Osteoblast (primary cell): ENCODE data around the gene SLC7A14. TPM values are rescaled to one million over a fixed set of nuclear protein-coding genes. Genes with fewer than 3 reads are reported as not detected.

Experiments
- DNase-seq: peaks from one replicate; pipeline ENCODE4 v3.0.0; 2011; ENCODE audit warnings: low spot score, mixed read lengths; ENCODE audit not compliant: insufficient read length; ENCODE audit errors: missing footprints
- H2AFZ ChIP-seq: 2 replicates; pipeline ENCODE4 v1.6.0; 2011; ENCODE audit warnings: mild to moderate bottlenecking, low read length
- H3K27ac ChIP-seq: 2 replicates; pipeline ENCODE4 v1.5.1; 2011; ENCODE audit warnings: mild to moderate bottlenecking, low read depth, low read length, moderate library complexity
- H3K27me3 ChIP-seq: 2 replicates; pipeline ENCODE4 v1.6.0; 2012; ENCODE audit warnings: mild to moderate bottlenecking, control low read depth, inconsistent platforms, low read length, moderate library complexity; ENCODE audit not compliant: insufficient read depth
- H3K36me3 ChIP-seq: 2 replicates; pipeline ENCODE4 v1.5.1; 2011; ENCODE audit warnings: mild to moderate bottlenecking, low read length, control low read depth, moderate library complexity; ENCODE audit not compliant: insufficient read depth
- H3K4me1 ChIP-seq: 2 replicates; pipeline ENCODE4 v1.5.1; 2011; ENCODE audit warnings: mild to moderate bottlenecking, low read length, control low read depth, moderate library complexity; ENCODE audit not compliant: insufficient read depth
- H3K4me2 ChIP-seq: 2 replicates; pipeline ENCODE4 v1.6.0; 2011; ENCODE audit warnings: mild to moderate bottlenecking, low read length; ENCODE audit not compliant: insufficient read depth
- H3K4me3 ChIP-seq: fragments of 200-600 bp; sonication (generic); 3 replicates; pipeline ENCODE4 v1.5.1; 2012; ENCODE audit warnings: mild to moderate bottlenecking, low read length, inconsistent platforms; ENCODE audit not compliant: insufficient read depth
- H3K79me2 ChIP-seq: 2 replicates; pipeline ENCODE4 v1.6.0; 2012; ENCODE audit warnings: mild to moderate bottlenecking, low read length, control low read depth, inconsistent platforms; ENCODE audit not compliant: insufficient read depth
- H3K9me3 ChIP-seq: 2 replicates; pipeline ENCODE4 v1.5.1; 2011; ENCODE audit warnings: low read depth, low read length, control low read depth
- H4K20me1 ChIP-seq: 2 replicates; pipeline ENCODE4 v1.6.0; 2012; ENCODE audit warnings: mild to moderate bottlenecking, low read length, control low read depth; ENCODE audit not compliant: insufficient read depth
- CTCF ChIP-seq: IDR thresholded peaks from 2 replicates; pipeline ENCODE4 v1.5.1; 2011; ENCODE audit warnings: mild to moderate bottlenecking, low read depth, low read length, moderate library complexity; ENCODE audit errors: extremely low read depth
- total RNA-seq: library from RNA; depleted of rRNA; stranded (reverse); fragments of >200 nt; gene quantifications from 2 replicates; pipeline ENCODE4 v1.2.3, GENCODE V29; 2012

SLC7A14 gene
- total RNA-seq, 1 donor: 0.36 TPM

DNA sequence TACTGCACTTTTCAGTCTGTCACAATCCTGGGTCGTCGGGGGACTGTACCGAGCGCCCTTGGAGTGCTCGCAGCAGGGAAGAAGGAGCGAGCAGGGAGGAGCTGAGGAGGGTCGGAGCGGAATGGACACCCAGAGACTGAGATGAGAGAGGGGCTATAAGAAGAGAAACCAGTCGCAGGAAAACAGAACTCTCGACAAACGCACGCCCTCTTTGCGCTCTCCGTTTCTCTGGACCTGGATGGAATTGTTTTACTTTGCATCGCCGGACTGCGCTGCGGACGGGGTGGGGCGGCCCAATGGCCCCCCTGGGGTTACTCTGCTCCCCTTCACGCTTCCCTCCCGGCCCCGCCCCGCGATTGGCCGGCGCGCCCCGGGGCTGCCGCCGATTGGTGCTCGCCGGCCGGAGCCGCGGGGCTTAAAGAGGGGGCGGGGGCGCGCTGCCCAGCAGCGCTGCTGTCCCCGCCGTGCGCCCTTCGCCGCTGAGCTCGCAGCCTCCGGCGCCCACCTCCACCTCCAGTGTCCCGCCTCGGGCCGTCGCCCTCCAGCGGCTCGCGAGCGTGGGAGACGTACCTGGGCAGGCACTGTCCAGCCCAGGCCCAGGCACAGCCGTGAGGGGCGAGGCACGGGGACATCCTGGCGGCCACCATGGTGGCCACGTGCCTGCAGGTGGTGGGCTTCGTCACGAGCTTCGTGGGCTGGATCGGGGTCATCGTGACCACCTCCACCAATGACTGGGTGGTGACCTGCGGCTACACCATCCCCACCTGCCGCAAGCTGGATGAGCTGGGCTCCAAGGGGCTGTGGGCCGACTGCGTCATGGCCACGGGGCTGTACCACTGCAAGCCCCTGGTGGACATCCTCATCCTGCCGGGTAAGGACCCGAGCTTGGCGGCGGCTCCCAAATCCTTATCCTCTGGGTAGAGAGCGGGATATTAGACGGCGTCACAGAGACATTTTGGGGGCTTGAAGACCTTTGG lies 167.2 kb downstream of the SLC7A14 start, which contains the start of gene CLDN11:
TSS of gene CLDN11 (plus strand) at position 447 of the 977 bp plus-strand sequence. CDS start at position 646, 199 bp downstream.
- DNase-seq: peak; percentile 95
- peaks cover 6% of the 10 kb centered on the region for H3K36me3 ChIP-seq
- H3K4me2 ChIP-seq: peak within 1 kb of the TSS; percentile 92
- TF ChIP-seq CTCF: no peak
- H2AFZ ChIP-seq: peak within 1 kb of the TSS; percentile 89
- H4K20me1 ChIP-seq: no peaks in the 10 kb centered on the region
- peaks cover 2% of the 10 kb centered on the region for H3K79me2 ChIP-seq
- no peak within 1 kb of the TSS for H3K27ac ChIP-seq
- no peaks in the 10 kb centered on the region for H3K27me3 ChIP-seq
- peak within 1 kb of the TSS; percentile 72 for H3K4me3 ChIP-seq
- H3K9me3 ChIP-seq: no peaks in the 10 kb centered on the region
- peaks cover 22% of the 10 kb centered on the region for H3K4me1 ChIP-seq

- Histone ChIP-seq H3K4me3 (no peak overlapping the region), H2AFZ (no peak overlapping the region), H3K4me1 (peaks cover 22% of the 10 kb centered on the region), H3K9me3 (no peaks in the 10 kb centered on the region), H3K36me3 (no peaks in the 10 kb centered on the region), H3K27me3 (no peaks in the 10 kb centered on the region), H3K27ac (no peak overlapping the region), H4K20me1 (no peaks in the 10 kb centered on the region), H3K79me2 (peaks cover 2% of the 10 kb centered on the region), H3K4me2 (no peak overlapping the region)
- no peak for TF ChIP-seq CTCF
- DNase-seq: no peak
Measured at GRCh38 chr3:170417090-170417489, 168.8 kb downstream of the SLC7A14 start.

DNA sequence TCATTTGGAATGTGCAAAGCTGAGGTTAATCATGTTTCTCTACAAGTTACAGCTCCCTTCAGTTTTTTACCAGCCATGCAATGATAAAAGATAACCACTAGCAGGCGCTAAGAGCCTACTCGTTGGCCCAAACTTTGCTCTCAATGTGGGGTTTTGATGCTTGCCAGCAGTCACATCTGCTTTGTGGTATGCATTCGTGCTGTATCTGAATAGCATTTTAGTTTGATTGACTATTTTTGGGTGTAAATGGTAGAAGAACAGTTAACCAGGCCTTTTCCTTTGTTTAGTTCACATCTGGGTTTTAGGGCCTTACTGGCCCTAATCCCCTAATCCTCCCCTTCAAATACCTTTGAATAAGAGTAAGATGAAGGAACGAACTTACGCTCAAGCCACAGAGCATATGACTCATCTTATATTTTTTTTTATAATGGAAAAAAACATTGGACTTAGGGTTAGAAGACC lies 171.6 kb downstream of the SLC7A14 start:
- H3K27me3 ChIP-seq: no peaks in the 10 kb centered on the region
- H3K4me2 ChIP-seq: peak overlapping the region; percentile 8
- TF ChIP-seq CTCF: peak; percentile 100
- no peak overlapping the region for H2AFZ ChIP-seq
- no peaks in the 10 kb centered on the region for H3K79me2 ChIP-seq
- no peak overlapping the region for H3K4me3 ChIP-seq
- no peak for DNase-seq
- no peaks in the 10 kb centered on the region for H3K36me3 ChIP-seq
- H3K4me1 ChIP-seq: peaks cover 15% of the 10 kb centered on the region
- H3K9me3 ChIP-seq: no peaks in the 10 kb centered on the region
- H4K20me1 ChIP-seq: no peaks in the 10 kb centered on the region
- peak overlapping the region; percentile 3 for H3K27ac ChIP-seq

- no peaks in the 10 kb centered on the region for H3K79me2 ChIP-seq
- H2AFZ ChIP-seq: no peak overlapping the region
- H3K27me3 ChIP-seq: no peaks in the 10 kb centered on the region
- H3K9me3 ChIP-seq: no peaks in the 10 kb centered on the region
- H3K4me3 ChIP-seq: no peak overlapping the region
- H3K4me1 ChIP-seq: peaks cover 11% of the 10 kb centered on the region
- no peak for DNase-seq
- H4K20me1 ChIP-seq: no peaks in the 10 kb centered on the region
- H3K27ac ChIP-seq: no peak overlapping the region
- TF ChIP-seq CTCF: no peak
- no peak overlapping the region for H3K4me2 ChIP-seq
- H3K36me3 ChIP-seq: no peaks in the 10 kb centered on the region
Measured at GRCh38 chr3:170413291-170413690, 172.6 kb downstream of the SLC7A14 start.
